HEK293 (cell line): ENCODE data around the gene SNRPA1.

Experiments used
- BCL11B ChIP-seq: fragments of 450-650 bp; formaldehyde crosslinking; IDR thresholded peaks from 2 replicates; pipeline ENCODE4 v1.5.1; 2016; ENCODE audit warnings: low read depth, missing biosample characterization, missing genetic modification characterization
- GLIS1 ChIP-seq: fragments of 450-650 bp; formaldehyde crosslinking; IDR thresholded peaks from 2 replicates; pipeline ENCODE4 v1.5.1; 2016; ENCODE audit warnings: missing biosample characterization, missing genetic modification characterization
- GLIS2 ChIP-seq: fragments of 450-650 bp; formaldehyde crosslinking; IDR thresholded peaks from 2 replicates; pipeline ENCODE4 v1.5.1; 2016; ENCODE audit warnings: missing biosample characterization, missing genetic modification characterization
- INSM2 ChIP-seq: fragments of 450-650 bp; formaldehyde crosslinking; IDR thresholded peaks from 2 replicates; pipeline ENCODE4 v1.5.1; 2016; ENCODE audit warnings: missing biosample characterization, missing genetic modification characterization
- KLF7 ChIP-seq: fragments of 450-650 bp; formaldehyde crosslinking; IDR thresholded peaks from 2 replicates; pipeline ENCODE4 v1.5.1; 2016; ENCODE audit warnings: missing biosample characterization, missing genetic modification characterization, borderline replicate concordance
- REPIN1 ChIP-seq: fragments of 450-650 bp; formaldehyde crosslinking; IDR thresholded peaks from 2 replicates; pipeline ENCODE4 v1.5.1; 2017; ENCODE audit warnings: missing biosample characterization, missing genetic modification characterization, low read depth
- TCF7L2 ChIP-seq: IDR thresholded peaks from 2 replicates; pipeline ENCODE4 v1.6.1; 2011; ENCODE audit warnings: low read depth, mild to moderate bottlenecking, inconsistent platforms, low read length, moderate library complexity, borderline replicate concordance
- ZFHX2 ChIP-seq: fragments of 450-650 bp; formaldehyde crosslinking; conservative IDR thresholded peaks from 2 replicates; pipeline ENCODE4 v1.5.1; 2016; ENCODE audit warnings: missing biosample characterization, missing genetic modification characterization
- ZIC2 ChIP-seq: fragments of 450-650 bp; formaldehyde crosslinking; IDR thresholded peaks from 2 replicates; pipeline ENCODE4 v1.5.1; 2016; ENCODE audit warnings: missing biosample characterization, missing genetic modification characterization
- ZNF239 ChIP-seq: fragments of 450-650 bp; formaldehyde crosslinking; IDR thresholded peaks from 2 replicates; pipeline ENCODE4 v1.5.1; 2016; ENCODE audit warnings: missing biosample characterization, missing genetic modification characterization
- ZNF26 ChIP-seq: fragments of 450-650 bp; formaldehyde crosslinking; IDR thresholded peaks from 2 replicates; pipeline ENCODE4 v1.5.1; 2016; ENCODE audit warnings: missing biosample characterization, missing genetic modification characterization
- ZNF488 ChIP-seq: fragments of 450-650 bp; formaldehyde crosslinking; IDR thresholded peaks from 2 replicates; pipeline ENCODE4 v1.5.1; 2016; ENCODE audit warnings: missing biosample characterization, missing genetic modification characterization
- ZNF558 ChIP-seq: fragments of 450-650 bp; formaldehyde crosslinking; IDR thresholded peaks from 2 replicates; pipeline ENCODE4 v1.5.1; 2016; ENCODE audit warnings: missing biosample characterization, missing genetic modification characterization
- ZNF629 ChIP-seq: fragments of 450-650 bp; formaldehyde crosslinking; IDR thresholded peaks from 2 replicates; pipeline ENCODE4 v1.5.1; 2017; ENCODE audit warnings: missing biosample characterization, missing genetic modification characterization
- ZNF664 ChIP-seq: fragments of 450-650 bp; formaldehyde crosslinking; IDR thresholded peaks from 2 replicates; pipeline ENCODE4 v1.5.1; 2016; ENCODE audit warnings: missing biosample characterization, missing genetic modification characterization
- TF ChIP-seq, protein P1 (sequence below): fragments of 450-650 bp; formaldehyde crosslinking; conservative IDR thresholded peaks from 2 replicates; pipeline ENCODE4 v1.5.1; 2016; ENCODE audit warnings: low read depth, missing biosample characterization, missing genetic modification characterization
- TF ChIP-seq, protein P2 (sequence below): fragments of 450-650 bp; formaldehyde crosslinking; optimal IDR thresholded peaks from 2 replicates; pipeline ENCODE3; 2016; ENCODE audit warnings: missing biosample characterization, mild to moderate bottlenecking, missing genetic modification characterization
- TF ChIP-seq, protein P3 (sequence below): fragments of 450-650 bp; formaldehyde crosslinking; IDR thresholded peaks from 2 replicates; pipeline ENCODE4 v1.5.1; 2016; ENCODE audit warnings: missing biosample characterization, missing genetic modification characterization
- TF ChIP-seq, protein P4 (sequence below): fragments of 450-650 bp; formaldehyde crosslinking; IDR thresholded peaks from 2 replicates; pipeline ENCODE4 v1.5.1; 2016; ENCODE audit warnings: missing biosample characterization, missing genetic modification characterization
- TF ChIP-seq, protein P5 (sequence below): fragments of 450-650 bp; formaldehyde crosslinking; IDR thresholded peaks from 2 replicates; pipeline ENCODE4 v1.5.1; 2016; ENCODE audit warnings: missing biosample characterization, missing genetic modification characterization
- TF ChIP-seq, protein P6 (sequence below): sonication (generic); formaldehyde crosslinking; IDR thresholded peaks from 2 replicates; pipeline ENCODE4 v1.8.1; 2022; ENCODE audit warnings: mild to moderate bottlenecking, moderate library complexity, missing genetic modification reagents

The SNRPA1 gene

GRCh38 chr15:101294731-101295606 is at the start of gene SNRPA1 (continued):
- TF ChIP-seq, protein P1, sequence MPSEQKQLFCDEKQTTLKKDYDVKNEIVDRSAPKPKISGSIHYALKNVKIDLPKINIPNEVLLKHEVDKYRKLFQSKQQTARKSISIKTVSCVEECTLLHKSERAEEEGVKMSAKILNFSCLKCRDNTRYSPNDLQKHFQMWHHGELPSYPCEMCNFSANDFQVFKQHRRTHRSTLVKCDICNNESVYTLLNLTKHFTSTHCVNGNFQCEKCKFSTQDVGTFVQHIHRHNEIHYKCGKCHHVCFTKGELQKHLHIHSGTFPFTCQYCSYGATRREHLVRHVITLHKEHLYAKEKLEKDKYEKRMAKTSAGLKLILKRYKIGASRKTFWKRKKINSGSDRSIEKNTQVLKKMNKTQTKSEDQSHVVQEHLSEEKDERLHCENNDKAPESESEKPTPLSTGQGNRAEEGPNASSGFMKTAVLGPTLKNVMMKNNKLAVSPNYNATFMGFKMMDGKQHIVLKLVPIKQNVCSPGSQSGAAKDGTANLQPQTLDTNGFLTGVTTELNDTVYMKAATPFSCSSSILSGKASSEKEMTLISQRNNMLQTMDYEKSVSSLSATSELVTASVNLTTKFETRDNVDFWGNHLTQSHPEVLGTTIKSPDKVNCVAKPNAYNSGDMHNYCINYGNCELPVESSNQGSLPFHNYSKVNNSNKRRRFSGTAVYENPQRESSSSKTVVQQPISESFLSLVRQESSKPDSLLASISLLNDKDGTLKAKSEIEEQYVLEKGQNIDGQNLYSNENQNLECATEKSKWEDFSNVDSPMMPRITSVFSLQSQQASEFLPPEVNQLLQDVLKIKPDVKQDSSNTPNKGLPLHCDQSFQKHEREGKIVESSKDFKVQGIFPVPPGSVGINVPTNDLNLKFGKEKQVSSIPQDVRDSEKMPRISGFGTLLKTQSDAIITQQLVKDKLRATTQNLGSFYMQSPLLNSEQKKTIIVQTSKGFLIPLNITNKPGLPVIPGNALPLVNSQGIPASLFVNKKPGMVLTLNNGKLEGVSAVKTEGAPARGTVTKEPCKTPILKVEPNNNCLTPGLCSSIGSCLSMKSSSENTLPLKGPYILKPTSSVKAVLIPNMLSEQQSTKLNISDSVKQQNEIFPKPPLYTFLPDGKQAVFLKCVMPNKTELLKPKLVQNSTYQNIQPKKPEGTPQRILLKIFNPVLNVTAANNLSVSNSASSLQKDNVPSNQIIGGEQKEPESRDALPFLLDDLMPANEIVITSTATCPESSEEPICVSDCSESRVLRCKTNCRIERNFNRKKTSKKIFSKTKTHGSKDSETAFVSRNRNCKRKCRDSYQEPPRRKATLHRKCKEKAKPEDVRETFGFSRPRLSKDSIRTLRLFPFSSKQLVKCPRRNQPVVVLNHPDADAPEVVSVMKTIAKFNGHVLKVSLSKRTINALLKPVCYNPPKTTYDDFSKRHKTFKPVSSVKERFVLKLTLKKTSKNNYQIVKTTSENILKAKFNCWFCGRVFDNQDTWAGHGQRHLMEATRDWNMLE (tag by site-specific recombination): peak; percentile 67
- TF ChIP-seq, protein P2, sequence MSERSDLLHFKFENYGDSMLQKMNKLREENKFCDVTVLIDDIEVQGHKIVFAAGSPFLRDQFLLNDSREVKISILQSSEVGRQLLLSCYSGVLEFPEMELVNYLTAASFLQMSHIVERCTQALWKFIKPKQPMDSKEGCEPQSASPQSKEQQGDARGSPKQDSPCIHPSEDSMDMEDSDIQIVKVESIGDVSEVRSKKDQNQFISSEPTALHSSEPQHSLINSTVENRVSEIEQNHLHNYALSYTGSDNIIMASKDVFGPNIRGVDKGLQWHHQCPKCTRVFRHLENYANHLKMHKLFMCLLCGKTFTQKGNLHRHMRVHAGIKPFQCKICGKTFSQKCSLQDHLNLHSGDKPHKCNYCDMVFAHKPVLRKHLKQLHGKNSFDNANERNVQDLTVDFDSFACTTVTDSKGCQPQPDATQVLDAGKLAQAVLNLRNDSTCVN (tag by site-specific recombination): peak; percentile 100
- TF ChIP-seq ZFHX2 (tag by site-specific recombination) (peak; percentile 92), REPIN1 (tag by site-specific recombination) (0 out of 2 replicates have a peak, but pooled peaks have one; percentile 20), ZNF239 (tag by site-specific recombination) (peak; percentile 29; the same call in 1 of the 2 replicates), INSM2 (tag by site-specific recombination) (0 out of 2 replicates have a peak, but pooled peaks have one; percentile 71), BCL11B (0 out of 2 replicates have a peak, but pooled peaks have one; percentile 27), ZNF629 (tag by site-specific recombination) (peak; percentile 75), TCF7L2 (no peak), GLIS2 (peak; percentile 78), ZNF488 (tag by site-specific recombination) (no peak), ZIC2 (peak; percentile 61), ZNF558 (no peak), ZNF664 (tag by site-specific recombination) (no peak), ZNF26 (tag by site-specific recombination) (no peak), GLIS1 (tag by site-specific recombination) (peak; percentile 71), KLF7 (peak; percentile 50; the same call in 1 of the 2 replicates)
- TF ChIP-seq, protein P3, sequence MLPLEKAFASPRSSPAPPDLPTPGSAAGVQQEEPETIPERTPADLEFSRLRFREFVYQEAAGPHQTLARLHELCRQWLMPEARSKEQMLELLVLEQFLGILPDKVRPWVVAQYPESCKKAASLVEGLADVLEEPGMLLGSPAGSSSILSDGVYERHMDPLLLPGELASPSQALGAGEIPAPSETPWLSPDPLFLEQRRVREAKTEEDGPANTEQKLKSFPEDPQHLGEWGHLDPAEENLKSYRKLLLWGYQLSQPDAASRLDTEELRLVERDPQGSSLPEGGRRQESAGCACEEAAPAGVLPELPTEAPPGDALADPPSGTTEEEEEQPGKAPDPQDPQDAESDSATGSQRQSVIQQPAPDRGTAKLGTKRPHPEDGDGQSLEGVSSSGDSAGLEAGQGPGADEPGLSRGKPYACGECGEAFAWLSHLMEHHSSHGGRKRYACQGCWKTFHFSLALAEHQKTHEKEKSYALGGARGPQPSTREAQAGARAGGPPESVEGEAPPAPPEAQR (tag by site-specific recombination): no peak
- TF ChIP-seq, protein P4, sequence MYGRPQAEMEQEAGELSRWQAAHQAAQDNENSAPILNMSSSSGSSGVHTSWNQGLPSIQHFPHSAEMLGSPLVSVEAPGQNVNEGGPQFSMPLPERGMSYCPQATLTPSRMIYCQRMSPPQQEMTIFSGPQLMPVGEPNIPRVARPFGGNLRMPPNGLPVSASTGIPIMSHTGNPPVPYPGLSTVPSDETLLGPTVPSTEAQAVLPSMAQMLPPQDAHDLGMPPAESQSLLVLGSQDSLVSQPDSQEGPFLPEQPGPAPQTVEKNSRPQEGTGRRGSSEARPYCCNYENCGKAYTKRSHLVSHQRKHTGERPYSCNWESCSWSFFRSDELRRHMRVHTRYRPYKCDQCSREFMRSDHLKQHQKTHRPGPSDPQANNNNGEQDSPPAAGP (tag by site-specific recombination): 0 out of 2 replicates have a peak, but pooled peaks have one; percentile 77
- TF ChIP-seq, protein P5, sequence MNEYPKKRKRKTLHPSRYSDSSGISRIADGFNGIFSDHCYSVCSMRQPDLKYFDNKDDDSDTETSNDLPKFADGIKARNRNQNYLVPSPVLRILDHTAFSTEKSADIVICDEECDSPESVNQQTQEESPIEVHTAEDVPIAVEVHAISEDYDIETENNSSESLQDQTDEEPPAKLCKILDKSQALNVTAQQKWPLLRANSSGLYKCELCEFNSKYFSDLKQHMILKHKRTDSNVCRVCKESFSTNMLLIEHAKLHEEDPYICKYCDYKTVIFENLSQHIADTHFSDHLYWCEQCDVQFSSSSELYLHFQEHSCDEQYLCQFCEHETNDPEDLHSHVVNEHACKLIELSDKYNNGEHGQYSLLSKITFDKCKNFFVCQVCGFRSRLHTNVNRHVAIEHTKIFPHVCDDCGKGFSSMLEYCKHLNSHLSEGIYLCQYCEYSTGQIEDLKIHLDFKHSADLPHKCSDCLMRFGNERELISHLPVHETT: peak; percentile 60; the same call in 1 of the 2 replicates
- TF ChIP-seq, protein P6, sequence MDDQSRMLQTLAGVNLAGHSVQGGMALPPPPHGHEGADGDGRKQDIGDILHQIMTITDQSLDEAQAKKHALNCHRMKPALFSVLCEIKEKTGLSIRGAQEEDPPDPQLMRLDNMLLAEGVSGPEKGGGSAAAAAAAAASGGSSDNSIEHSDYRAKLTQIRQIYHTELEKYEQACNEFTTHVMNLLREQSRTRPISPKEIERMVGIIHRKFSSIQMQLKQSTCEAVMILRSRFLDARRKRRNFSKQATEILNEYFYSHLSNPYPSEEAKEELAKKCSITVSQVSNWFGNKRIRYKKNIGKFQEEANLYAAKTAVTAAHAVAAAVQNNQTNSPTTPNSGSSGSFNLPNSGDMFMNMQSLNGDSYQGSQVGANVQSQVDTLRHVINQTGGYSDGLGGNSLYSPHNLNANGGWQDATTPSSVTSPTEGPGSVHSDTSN (CRISPR knock-in tag): peak; percentile 63
